CD4-positive, alpha-beta T cell (primary cell): ENCODE data around the gene NGF. TPM values are rescaled to one million over a fixed set of nuclear protein-coding genes. Genes with fewer than 3 reads are reported as not detected.

Source experiments
- ATAC-seq: fragments of 200-7000 bp; cut with Tn5 transposase; one replicate; pipeline ENCODE4 v1.10.0; 2022; ENCODE audit warnings: mild to moderate bottlenecking; ENCODE audit not compliant: poor library complexity
- CTCF ChIA-PET: fragments of 350-600 bp; sonication (Branson Sonifier 250); formaldehyde crosslinking; loops from one replicate; lab custom pipeline; 2021; ENCODE audit warnings: antibody characterized with exemption, inconsistent platforms; lab: Charles Lee
- POLR2A ChIA-PET: fragments of 350-600 bp; sonication (Branson Sonifier 250); formaldehyde crosslinking; loops from one replicate; lab custom pipeline; 2021; ENCODE audit warnings: antibody characterized with exemption, inconsistent platforms; lab: Charles Lee
- DNase-seq, 14 experiments: peaks; one replicate each; pipeline ENCODE4 v3.0.0-alpha.2; 2013 to 2020; ENCODE audit warnings: mixed read lengths in 2 of 14
- H3K27ac ChIP-seq, 2 donors: one replicate each; pipeline versions ENCODE4 v1.5.1 to v1.7.0; 2013; ENCODE audit warnings: low read length in 2 of 2, low read depth in 1 of 2, mild to moderate bottlenecking in 1 of 2
- H3K27me3 ChIP-seq, 2 experiments: 1 replicate in 1 of 2; 2 replicates in 1 of 2; pipeline versions ENCODE4 v1.6.1 to v1.7.0; 2013; ENCODE audit warnings: low read length in 2 of 2, control low read depth in 1 of 2, mild to moderate bottlenecking in 1 of 2, moderate library complexity in 1 of 2; ENCODE audit not compliant: insufficient read depth in 2 of 2, control insufficient read depth in 1 of 2
- H3K36me3 ChIP-seq: one replicate; pipeline ENCODE4 v1.6.1; 2013; ENCODE audit warnings: low read length, control low read depth; ENCODE audit not compliant: insufficient read depth
- H3K4me1 ChIP-seq: one replicate; pipeline ENCODE4 v1.6.1; 2013; ENCODE audit warnings: low read length, control low read depth; ENCODE audit not compliant: insufficient read depth
- H3K4me3 ChIP-seq: one replicate; pipeline ENCODE4 v1.5.1; 2013; ENCODE audit warnings: mild to moderate bottlenecking, low read length, moderate library complexity
- H3K9me3 ChIP-seq, 2 experiments: 1 replicate in 1 of 2; 2 replicates in 1 of 2; pipeline versions ENCODE4 v1.6.1 to v1.7.0; 2013; ENCODE audit warnings: low read length in 2 of 2, mild to moderate bottlenecking in 2 of 2, control low read depth in 1 of 2, moderate library complexity in 1 of 2; ENCODE audit not compliant: control insufficient read depth in 1 of 2, insufficient read depth in 1 of 2
- H3K27ac Mint-ChIP-seq: one replicate; pipeline ENCODE4 v1.8.0; 2020; ENCODE audit warnings: mixed read lengths
- H3K27me3 Mint-ChIP-seq: one replicate; pipeline ENCODE4 v1.8.0; 2021; ENCODE audit warnings: mixed read lengths
- H3K36me3 Mint-ChIP-seq: one replicate; pipeline ENCODE4 v1.8.0; 2021; ENCODE audit warnings: low read depth, mixed read lengths
- H3K4me1 Mint-ChIP-seq: one replicate; pipeline ENCODE4 v1.8.0; 2021; ENCODE audit warnings: low read depth, mixed read lengths
- H3K4me3 Mint-ChIP-seq: one replicate; pipeline ENCODE4 v1.8.0; 2020; ENCODE audit warnings: mild to moderate bottlenecking, mixed read lengths
- H3K9me3 Mint-ChIP-seq: one replicate; pipeline ENCODE4 v1.8.0; 2020; ENCODE audit warnings: mixed read lengths
- CTCF ChIP-seq: fragments of 200-600 bp; IDR thresholded peaks from one replicate; pipeline ENCODE4 v1.8.0; 2022; ENCODE audit warnings: antibody characterized with exemption, mild to moderate bottlenecking
- intact Hi-C, 2 experiments: fragments of 100-400 bp; cut with DNase I in 1 of 2; cut with micrococcal nuclease in 1 of 2; formaldehyde crosslinking; loops; one replicate each; pipeline versions ENCODE4 v1.15.1 to v1.9.0; 2023 to 2025; cut with DNase I, micrococcal nuclease
- total RNA-seq, 174 experiments: library from RNA in 2 of 174; stranded (reverse) in 2 of 174; gene quantifications; one replicate each; pipeline ENCODE4 v1.2.3 and lab custom pipeline; 2021 to 2026

NGF gene
- total RNA-seq, 2 experiments from 2014 or later = not detected

DNA sequence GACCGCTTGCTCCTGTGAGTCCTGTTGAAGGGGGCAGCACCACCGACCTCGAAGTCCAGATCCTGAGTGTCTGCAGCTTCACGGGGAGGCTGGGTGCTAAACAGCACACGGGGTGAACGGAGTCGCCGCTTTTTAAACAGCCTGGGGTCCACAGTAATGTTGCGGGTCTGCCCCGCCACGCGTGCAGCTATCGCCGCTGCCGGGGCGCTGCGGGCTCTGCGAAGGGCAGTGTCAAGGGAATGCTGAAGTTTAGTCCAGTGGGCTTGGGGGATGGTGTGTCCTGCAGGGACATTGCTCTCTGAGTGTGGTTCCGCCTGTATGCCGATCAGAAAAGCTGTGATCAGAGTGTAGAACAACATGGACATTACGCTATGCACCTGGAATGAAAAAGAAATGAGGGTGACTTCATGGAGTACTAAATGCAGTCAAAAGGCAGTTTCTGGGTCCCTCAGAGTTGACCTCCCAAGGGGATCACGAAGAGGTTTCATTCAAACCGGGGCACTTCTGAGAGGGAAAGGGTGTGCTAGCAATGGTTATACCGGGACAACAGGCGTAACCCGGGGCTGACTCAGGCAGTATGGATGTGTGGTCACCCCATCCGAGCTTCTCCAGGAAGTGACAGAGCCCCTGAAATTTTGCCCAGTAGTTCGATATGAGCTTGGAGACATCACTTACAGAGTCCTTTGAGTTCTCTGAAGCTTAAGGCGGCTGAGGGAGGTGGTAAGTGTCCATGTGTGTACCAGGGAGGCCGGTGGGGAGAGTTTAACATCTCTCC, 51.4 kb downstream of the NGF start:
- Histone ChIP-seq H3K36me3 (no peaks in the 10 kb centered on the region), H3K27me3 (no peaks in the 10 kb centered on the region), H3K4me1 (no peaks in the 10 kb centered on the region), H3K4me3 (no peak overlapping the region), H3K9me3 (peaks cover 0 to 3% of the 10 kb centered on the region in 2 experiments), H3K27ac (no peak overlapping the region)
- ChIA-PET POLR2A (no interaction called here), CTCF (no interaction called here)
- ATAC-seq = no peak
- Mint-ChIP-seq H3K9me3 (no peaks in the 10 kb centered on the region), H3K4me1 (no peaks in the 10 kb centered on the region), H3K36me3 (no peaks in the 10 kb centered on the region), H3K4me3 (no peak overlapping the region), H3K27ac (no peak overlapping the region), H3K27me3 (peaks cover 11% of the 10 kb centered on the region)
- no peak for DNase-seq
- intact Hi-C loops = no loop called here
- TF ChIP-seq CTCF = no peak

DNA sequence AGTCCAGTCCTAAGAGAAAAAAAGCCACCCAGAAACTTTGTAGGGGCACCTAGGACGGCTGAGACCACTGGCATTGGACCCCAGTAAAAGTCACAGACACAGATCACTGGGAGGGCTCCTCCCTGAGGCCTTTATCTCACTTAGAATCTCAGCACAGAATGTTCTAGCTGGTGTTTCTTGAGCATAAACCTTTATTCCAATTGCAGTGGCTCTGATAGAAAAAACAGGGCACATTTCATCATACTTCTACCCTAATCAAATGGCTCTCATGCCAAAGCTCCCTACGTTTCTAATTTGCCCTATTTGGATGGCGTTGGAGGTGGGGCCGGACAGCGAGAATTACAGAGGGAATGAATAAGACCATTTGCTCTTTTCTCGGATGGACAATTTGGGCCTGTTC, 53.8 kb downstream of the NGF start:
- ATAC-seq (no peak), DNase-seq (no peak)
- CTCF ChIA-PET = no interaction called here
- H3K9me3 Mint-ChIP-seq = no peaks in the 10 kb centered on the region
- no peaks in the 10 kb centered on the region for H3K36me3 ChIP-seq
- no peak overlapping the region for H3K27ac ChIP-seq
- H3K4me1 ChIP-seq = no peaks in the 10 kb centered on the region
- POLR2A ChIA-PET = no interaction called here
- intact Hi-C loops = no loop called here
- H3K27me3 ChIP-seq = no peaks in the 10 kb centered on the region
- no peak for TF ChIP-seq CTCF
- H3K27me3 Mint-ChIP-seq = peaks cover 7% of the 10 kb centered on the region
- no peaks in the 10 kb centered on the region for H3K36me3 Mint-ChIP-seq
- no peak overlapping the region for H3K27ac Mint-ChIP-seq
- H3K4me1 Mint-ChIP-seq = no peaks in the 10 kb centered on the region
- no peak overlapping the region for H3K4me3 Mint-ChIP-seq
- no peak overlapping the region for H3K4me3 ChIP-seq
- peaks cover 0 to 5% of the 10 kb centered on the region in 2 experiments for H3K9me3 ChIP-seq

DNA sequence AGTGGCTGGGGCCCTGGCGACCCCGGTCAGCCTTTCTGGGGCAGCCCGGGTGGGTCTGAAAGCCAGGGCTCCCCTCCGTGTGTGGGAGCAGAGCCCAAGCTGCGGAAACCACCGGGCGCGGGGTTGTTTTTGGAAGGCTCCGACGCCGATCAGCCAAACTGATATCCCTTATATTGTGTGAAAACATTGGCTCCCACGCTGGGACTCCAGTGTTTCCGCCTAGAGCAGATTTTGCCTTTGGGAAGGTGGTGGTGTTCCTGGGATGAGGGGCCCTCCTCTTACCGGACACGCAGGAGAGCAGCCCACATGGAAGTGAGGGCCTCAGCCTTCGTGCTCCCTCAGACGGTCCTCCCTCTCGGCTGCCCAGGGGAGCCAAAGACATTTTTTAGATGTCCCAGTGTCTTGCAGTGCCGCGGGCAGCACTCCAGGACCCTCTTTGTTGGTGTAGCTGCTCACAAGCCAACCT, 54.3 kb downstream of the NGF start:
- DNase-seq (no peak), ATAC-seq (no peak)
- TF ChIP-seq CTCF = no peak
- H3K9me3 Mint-ChIP-seq = no peaks in the 10 kb centered on the region
- Histone ChIP-seq H3K4me1 (no peaks in the 10 kb centered on the region), H3K9me3 (peaks cover 0 to 9% of the 10 kb centered on the region in 2 experiments), H3K27ac (no peak overlapping the region), H3K4me3 (no peak overlapping the region), H3K36me3 (no peaks in the 10 kb centered on the region), H3K27me3 (no peaks in the 10 kb centered on the region)
- CTCF ChIA-PET = no interaction called here
- POLR2A ChIA-PET = no interaction called here
- H3K27ac Mint-ChIP-seq = no peak overlapping the region
- H3K4me3 Mint-ChIP-seq = no peak overlapping the region
- H3K4me1 Mint-ChIP-seq = no peaks in the 10 kb centered on the region
- no peaks in the 10 kb centered on the region for H3K36me3 Mint-ChIP-seq
- intact Hi-C loops = no loop called here
- H3K27me3 Mint-ChIP-seq = peaks cover 7% of the 10 kb centered on the region
